CD4-positive, alpha-beta T cell treated with Interleukin-15 for 4 hours (primary cell): ENCODE data around the gene COG1.
A peak's percentile ranks its signal among the peaks of the same experiment; 100 is the strongest.

ENCODE experiments used
- DNase-seq: peaks from one replicate; pipeline ENCODE4 v3.0.0-alpha.2; 2020; ENCODE audit warnings: low spot score

The COG1 gene

DNA sequence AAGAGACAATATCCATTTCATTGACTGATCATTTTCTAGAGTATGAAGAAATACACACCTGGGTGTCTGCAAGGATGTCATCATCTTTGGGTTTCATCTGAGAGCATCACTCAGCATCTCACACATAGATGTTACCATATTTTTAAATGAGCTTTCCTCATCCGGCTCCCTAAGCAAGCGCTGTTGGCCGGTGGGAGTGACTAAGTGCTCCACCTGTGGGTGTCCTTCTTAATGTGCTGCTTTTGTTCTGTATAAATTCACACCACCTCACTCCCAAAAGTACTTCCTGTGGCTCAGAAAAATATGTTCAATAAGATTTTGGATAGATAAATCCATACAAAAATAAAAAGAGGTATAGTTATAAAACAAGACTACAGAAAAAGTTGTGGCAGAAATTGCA lies 20.6 kb upstream of the COG1 start:
- DNase-seq: no peak

DNA sequence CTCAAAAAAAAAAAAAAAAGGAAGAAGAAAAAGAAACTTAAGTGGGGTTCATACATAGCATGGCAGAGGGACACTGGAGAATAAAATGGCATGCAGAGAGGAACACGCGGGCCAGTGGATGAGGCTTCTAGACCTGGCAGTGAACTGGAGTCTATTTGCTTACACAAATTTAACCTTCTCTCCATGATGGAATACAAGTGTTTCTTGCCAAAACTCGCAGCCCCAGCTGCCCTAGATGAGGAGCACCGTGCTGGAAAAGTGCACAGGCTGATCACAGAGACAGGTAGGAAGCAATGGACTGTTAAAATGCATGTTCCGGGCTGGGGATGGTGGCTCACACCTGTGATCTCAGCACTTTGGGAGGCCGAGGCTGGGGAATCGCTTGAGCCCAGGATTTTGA lies 18.7 kb upstream of the COG1 start:
- no peak for DNase-seq

DNA sequence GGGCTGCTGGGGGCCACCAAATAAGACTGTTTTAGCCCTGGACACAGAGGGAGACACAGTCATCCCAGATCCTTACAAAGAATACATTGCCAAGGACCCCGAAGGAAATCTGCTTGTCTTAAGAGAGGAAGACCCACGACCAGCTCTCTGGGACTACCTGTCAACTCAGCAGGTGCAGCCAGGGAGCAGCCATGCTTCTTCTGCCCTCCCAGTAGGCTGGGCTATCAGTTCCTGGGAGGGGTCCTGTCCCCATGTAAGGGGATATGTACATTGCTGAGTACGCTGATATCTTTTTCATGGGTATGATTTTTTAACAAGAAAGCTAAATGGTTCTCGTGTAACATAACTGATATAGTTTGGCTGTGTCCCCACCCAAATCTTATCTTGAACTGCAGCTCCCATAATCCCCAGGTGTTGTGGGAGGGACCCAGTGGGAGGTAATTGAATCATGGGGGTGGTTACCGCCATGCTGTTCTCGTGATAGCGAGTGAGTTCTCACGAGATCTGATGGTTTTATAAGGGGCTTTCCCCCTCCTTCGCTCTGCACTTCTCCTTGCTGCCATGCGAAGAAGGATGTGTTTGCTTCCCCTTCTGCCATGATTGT lies 16.8 kb upstream of the COG1 start:
- DNase-seq: no peak

DNA sequence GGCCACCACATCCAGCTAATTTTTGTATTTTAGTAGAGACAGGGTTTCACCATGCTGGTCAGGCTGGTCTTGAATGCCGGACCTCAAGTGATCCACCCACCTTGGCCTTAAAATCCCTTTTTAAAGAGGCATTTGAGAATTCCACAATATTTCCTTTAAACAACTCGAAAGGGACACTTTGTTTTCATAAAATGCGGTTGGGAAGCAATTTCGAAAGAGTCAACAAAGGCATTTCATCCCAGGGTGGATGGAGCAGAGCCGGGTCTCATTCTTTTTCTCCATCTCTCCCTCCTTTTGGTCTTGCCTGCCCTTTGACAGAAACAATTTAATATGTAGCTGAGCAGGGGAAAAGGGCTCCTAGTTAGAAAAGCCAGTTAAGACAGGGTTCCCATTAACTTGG lies 13.5 kb upstream of the COG1 start:
- DNase-seq: no peak

DNA sequence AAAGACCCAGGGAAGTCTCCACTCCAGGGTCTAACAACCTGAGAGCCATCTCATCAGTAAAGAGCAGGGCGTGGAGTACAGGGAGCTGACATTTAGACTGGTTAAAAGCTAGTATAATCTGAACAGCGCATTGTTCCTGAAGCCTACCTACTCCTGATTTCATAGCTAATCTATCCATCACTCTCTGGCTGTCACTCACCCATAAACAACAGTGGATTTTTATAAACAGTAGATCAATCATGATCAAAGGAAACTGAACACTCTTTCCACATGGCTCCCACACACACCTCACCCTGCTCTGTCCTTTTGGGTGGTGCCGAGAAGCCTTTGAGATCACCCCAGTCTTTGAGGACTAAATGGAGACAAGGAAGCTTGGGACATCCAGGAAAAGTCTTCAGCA lies 13.0 kb upstream of the COG1 start:
- DNase-seq: no peak

DNA sequence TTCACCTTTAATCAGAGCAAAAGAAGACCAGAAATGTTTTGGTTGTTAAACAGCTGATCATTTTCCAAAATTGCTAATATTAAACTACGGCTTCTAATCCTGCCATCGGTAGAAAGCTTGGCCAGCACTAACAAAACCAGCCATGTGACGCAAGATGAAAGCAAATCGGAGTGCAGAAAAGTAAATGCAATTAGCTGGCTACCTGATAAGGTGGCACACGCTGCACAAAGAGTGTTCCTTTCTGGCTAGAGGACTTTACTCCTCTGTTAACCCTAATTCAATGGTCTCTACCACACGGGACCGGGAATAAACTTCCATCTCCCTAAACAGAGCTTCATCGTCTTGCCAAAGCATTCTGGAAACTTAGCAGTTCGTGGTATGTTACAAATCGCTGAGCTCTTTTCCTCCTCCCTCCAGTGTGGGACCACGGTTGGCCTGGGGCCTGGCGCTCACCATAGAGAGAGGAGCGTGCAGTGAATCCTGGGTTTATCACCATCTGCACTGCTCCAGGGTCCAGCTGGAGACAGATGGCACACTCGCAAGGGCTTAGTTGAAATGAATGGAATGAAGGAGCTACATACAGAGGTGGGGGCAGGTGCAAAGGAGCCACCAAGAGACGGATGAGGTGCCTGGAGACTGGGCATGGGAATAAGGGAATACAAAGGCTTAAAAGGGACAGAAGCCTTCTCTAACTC lies 10.1 kb upstream of the COG1 start:
- no peak for DNase-seq

DNA sequence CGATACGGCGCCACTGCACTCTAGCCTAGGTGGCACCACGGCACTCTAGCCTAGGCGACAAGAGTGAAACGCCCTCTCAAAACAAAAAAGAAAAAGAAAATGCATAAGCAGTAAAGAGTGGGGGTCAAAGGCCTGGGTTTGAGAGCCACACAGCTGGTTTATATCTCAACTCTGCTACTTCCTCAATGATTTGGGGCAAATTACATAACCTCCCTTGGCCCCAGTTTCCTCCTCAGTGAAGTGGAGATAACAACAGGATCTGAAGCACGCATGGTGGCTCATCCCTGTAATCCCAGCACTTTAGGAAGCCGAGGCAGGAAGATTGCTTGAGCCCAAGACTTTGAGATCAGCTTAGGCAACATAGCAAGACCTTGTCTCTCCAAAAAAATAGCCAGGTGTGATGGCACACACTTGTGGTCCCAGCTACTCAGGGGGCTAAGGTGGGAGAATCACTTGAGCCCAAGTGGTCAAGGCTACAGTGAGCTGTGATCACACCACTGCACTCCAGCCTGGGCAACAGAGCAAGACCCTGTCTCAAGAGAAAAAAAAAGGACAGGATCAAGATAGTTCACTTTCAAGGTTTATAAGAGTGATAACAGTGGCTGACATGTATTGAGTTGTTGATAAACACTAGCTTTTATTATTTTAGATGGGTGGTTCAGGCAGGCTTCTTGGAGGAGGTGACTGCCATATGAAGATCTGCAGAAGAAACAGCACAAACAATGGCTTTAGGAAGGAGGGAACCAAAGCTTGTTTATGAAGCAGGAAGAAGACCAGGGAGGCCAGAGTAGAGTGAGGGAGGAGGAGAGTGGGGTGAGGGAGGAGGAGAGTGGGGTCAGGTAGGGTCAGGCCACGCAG lies 8.5 kb upstream of the COG1 start:
- DNase-seq: no peak

DNA sequence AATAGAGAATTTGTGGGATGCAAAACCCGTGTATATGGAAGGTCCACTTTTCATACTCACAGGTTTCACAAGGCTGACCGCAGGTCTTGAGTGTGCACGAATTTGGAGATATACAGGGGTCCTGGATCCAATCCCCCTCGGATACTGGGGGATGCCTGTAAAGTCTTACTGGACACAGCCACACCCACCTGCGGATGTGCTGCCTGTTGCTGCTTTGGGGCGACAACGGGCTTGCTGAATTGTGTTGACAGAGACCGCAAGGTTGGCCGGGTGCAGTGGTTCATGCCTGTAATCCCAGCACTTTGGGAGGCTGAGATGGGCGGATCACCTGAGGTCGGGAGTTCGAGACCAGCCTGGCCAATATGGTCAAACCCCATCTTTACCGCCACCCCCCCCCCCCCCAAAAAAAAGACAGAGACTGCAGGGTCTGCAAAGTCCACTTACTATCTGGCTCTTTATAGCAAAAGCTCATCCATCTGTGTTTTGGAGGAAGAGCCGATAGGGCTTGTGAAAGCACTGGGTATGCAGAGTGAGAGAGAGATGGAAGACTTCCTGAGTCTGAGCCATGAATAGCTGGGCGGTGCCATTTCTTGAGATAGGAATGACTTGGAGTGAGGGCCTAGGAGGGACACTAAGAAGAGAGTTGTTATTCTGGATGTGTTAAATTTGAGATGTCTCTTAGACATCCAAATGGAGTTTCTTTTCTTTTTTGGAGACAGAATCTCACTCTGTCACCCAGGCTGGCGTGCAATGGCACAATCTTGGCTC lies 6.4 kb upstream of the COG1 start:
- DNase-seq: no peak

DNA sequence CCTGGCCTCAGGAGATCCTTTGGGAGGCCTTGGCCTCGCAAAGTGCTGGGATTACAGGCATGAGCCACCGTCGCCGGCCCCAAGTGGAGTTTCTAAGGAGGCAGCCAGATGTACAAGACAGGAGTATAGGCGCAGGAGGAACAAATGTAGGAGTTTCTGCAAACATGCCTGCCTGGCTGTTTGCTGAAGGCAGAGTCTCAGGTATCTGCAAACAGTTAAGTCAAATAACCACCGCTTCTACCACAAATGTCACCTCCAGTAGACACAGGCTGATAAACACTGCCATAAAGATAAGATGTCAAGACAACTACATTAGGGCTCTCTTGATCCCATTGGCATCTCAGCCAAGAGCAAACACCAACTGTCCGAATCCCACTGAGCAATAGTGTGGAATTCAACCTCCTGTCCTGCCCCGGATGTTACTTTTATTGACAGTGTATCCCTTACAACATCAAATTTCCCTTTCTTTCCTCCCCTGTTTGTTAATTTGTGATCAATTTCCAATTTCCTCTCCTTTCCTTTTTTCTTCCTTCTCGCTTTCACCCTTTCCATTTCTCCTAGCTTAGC lies 5.6 kb upstream of the COG1 start:
- no peak for DNase-seq

DNA sequence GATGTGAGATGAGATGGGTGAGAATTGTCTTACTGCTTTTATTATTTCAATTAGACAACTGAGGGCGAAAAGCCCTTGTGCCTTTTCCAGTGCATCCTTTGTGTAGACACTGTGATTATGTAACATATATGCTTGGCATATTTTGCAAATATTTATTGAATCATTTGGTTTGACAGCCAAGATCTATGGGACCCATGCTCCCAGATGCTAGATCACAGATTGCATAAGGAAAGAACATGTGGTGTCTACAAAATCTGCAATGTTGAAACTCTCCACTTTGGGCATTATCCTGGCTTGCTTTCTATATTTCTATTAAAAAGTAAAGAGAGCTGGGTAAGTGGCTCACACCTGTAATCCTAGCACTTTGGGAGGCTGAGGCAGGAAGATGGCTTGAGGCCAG lies 4.8 kb upstream of the COG1 start:
- no peak for DNase-seq

DNA sequence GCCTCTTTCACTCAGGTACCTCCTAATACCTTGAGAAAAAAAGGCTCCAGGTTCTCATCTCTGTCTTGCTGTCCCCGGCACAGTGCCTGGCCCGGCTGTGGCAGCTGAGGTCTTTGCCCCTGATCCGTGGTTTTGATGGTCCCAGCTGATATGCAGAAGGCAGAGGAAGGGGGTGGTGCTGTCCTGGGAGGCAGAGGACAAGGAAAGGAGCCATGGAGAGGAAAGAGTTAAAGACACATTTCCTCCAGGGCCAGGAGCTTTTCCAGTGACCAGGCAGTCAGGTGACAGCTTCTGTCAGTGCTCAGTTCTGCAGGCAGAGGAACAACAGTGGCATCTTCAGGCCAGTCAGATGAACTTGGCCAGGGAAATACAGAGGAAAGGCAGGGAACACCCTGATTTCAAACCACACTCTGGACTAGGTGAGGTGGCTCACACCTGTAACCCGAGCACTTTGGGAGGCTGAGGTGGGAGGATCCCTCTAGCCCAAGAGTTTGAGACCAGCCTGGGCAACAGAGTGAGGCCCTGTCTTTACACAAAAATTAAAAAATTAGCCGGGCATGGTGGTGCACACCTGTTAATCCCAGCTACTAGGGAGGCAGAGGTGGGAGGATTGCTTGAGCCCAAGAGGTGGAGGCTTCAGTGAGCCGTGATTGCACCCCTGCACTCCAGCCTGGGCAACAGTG lies 3.3 kb upstream of the COG1 start:
- DNase-seq: no peak

DNA sequence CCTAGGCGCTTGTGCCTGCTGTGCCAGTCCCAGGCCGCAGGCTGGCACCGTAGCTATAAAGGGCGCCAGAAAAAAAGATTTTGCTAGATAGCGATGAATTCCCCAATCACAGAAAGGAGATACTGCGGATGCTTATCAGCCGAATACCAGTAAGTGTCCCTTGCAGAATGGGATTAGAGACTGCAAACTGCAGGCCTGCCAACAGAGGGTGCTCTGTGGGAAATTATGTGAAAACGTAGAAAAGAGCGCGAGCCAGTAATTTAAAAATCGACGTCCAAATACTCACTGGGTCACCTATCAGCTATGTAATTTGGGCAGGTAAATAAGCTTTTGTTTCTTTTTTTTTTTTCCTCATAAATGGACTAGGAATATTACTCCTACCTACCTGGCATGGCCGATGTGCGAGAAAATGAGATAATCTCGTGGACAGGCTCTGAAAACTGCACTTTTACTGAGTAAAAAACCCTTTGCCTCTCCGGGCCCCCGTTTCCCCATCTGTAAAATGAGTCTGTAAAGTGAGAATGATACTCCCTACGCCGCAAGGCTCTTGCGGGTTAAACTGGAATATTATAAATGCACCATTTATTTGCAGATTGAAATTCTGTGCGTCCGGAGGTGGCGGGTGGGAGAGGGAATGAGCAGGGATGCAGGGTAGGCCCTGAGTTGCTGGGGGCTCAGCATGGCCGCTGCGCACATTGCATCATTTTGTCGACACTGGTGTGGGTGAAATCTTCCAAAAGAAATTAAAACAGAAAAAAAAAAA lies 1.2 kb upstream of the COG1 start:
- DNase-seq: peak; percentile 73

DNA sequence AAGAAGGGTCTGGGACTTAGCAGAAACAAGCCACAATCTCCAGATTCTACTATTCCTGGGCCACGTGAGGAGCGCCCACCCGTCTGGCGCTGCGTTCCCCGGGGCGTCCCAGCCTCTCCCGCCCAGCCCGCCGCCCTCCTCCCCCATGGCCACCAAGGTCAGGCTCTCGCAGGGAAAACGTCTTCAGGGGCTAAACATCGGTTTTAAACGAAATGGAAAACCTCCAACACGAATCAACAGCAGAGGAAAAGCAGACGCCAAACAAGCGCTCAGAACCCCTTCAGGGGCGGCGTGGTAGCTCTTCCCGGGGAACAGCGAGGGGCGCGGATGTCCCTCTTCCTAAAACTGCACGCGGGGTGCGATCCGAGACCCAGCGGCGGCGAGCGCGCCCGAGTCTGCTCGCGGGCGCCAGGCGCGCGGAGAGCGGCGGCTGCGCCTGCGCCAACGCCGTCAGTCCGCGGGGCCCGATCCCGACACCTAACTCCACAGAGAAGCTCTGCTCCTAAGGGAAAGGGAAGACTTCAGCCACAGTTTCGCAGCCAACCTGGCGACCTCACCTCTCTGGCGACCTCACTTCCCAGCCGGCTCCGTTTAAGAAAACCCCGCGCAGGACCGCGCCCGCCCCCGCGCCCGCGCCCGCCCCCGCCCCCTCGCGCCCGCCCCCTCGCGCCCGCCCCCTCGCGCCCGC lies 505 bp upstream of the COG1 start:
- peak; percentile 45 for DNase-seq

DNA sequence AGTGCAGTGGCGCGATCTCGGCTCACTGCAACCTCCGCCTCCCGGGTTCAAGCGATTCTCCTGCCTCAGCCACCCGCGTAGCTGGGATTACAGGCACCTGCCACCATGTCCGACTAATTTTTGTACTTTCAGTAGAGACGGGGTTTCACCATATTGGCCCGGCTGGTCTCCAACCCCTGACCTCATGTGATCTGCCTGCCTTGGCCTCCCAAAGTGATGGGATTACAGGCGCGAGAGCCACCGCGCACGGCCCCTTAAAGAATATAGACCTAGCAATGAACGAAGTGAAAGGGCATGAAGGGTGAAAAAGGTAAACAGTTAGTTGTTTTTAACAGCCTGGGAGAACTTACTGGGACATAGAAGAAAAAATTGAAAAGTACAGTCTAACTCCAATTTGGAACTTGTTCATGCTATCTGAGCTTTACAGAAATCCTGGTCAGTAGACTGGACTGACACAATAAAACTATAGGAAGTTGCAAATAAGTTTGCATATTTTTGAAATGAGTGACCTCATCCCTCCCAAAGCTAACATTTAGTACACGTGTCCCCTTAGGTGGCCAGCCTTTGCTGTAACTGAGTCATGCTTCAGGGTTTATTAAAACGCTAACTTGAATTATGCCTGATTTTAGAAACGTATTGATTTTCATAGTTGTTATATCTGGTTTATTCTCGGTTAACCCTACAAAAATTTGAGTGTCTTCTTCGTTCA lies 1.8 kb downstream of the COG1 start:
- DNase-seq: no peak

DNA sequence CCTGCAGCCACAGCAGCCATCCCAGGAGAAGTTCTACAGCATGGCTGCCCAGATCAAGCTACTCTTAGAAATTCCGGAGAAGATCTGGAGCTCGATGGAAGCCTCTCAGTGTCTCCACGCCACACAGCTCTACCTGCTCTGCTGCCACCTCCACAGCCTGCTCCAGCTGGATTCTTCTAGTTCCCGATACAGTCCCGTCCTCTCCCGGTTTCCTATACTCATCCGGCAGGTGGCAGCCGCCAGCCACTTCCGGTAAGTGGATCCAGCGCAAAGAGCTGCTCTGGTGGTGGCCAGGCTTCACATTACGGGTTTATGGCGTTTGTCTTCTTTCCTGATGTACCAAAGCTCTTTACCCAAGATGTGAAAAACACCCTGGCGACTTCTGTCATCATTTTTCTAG lies 3.6 kb downstream of the COG1 start:
- no peak for DNase-seq

DNA sequence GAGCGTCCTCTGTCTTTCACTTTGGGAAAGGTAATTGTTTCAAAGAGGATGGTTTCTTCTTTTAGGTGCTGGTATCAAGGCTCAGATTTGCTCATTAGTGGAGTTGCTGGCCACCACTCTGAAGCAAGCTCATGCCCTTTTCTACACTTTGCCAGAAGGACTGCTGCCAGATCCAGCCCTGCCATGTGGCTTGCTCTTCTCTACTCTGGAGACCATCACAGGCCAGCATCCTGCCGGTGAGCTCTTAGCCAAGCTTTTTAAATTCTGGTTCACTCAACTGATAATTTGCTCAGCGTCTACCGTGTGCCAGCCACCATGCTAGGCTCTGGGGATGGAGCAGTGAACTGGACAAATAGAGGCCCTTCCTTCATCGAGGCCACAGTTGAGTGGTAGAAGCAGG lies 4.3 kb downstream of the COG1 start:
- DNase-seq: no peak

DNA sequence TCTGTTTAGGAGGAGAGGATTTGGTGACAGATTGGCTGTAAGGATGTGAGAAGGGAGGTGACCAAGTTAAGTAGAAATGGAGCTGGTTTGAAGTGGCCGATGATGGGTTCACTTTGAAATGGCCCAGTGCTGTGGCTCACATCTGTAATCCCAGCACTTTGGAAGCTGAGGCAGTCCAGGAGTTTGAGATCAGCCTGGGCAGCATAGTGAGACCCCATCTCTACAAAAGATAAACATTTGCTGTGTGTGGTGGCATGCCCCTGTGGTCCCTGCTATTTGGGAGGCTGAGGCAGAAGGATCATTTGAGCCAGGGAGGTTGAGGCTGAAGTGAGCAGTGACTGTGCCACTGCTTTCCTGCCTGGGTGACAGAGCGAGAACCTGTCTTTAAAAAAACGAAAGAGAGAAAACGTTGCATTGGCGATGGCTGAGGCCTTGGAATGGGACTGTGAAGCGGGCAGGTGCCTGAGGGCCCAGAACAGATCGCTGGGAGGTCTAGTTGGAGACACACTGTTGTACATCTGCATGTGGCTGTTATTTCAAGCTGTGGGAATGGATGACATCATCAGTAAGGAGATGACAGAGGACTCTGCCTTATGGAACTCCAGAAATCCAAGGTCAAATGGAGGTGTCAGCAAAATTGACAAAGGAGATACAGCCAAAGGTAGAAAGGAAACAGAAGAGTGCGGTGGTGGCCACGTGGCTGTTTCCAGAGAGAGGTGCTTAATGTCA lies 5.5 kb downstream of the COG1 start:
- no peak for DNase-seq

DNA sequence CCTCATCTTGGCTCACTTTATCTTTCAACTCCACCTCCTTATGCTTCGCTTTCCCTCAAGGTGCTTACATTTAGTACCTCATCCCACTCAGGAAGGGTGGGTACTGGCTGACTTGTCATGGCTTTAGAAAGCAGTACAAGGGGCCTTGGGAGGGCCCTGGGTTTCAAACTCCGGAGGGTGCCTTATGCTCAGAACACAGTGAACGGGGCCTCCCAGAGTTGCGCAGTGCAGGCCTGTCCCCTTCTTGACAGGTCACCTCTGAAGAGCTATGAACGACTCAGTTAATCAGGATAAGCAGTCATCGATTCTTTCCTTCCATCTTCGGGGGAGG lies 6.0 kb downstream of the COG1 start:
- DNase-seq: no peak

DNA sequence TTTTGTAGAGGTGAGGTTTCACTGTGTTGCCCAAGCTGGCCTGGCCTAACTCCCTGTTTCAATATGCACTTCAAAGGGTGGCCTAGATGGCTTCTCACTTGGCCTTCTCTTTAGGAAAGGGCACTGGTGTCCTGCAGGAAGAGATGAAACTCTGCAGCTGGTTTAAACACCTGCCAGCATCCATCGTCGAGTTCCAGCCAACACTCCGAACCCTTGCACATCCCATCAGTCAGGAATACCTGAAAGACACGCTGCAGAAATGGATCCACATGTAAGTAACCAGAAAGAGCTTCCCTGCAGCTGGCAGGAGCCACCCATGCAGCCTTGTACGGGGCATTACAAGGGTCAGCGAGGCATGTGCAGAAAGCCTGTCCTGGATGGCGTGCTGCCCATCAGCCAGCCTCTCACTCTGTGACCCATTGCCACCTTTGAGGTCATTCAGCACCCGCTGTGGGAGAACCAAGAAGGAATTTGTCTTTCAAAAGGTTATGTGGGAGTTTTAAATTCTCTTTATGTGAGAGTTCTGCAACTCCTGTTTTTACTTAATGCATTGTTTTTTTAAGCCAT lies 7.0 kb downstream of the COG1 start:
- no peak for DNase-seq
